ENCODE measurements around the gene PINLYP.

The PINLYP gene

DNA sequence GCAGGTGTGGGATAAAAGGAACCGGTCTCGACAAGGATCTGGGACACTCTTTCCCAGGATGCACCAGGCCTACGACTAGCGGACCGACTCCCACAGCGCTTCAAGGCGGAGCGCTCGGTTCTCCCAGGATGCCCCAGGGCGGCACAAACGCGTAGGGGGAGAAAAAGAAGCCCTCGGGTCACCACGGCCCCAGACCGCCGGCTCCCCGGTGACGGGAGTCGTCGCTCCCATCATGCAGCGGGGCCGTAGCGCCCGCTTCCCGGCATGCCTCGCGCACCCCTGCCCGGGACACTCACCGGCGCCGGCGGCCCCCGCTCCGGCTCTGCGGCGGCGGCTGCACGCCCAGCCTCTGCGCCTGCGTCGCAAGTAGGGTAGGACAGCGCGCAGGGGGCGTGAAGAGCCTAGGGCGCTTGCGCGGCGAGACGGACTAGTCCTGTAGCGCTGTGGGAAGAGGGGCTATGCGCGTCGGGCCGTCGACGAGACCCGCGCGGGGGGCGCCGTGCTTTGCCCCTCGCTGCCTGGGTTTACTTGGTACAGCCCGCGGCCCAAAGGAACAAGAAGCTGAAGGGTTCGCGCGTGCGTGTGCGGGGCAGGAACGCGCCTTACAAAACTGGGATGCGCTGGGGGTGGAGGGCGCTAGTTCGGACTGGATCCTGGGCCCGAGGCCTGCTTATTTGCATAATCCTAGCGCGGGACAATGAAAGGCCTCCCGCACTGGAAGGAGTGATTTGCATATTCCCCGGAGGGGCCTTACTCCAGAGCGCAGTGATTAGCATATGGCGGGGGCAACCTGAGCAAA, 43.9 kb downstream of the PINLYP start, which contains the start of gene ZNF428:
Gene ZNF428, minus strand, starts transcription at position 368 of the 799 bp plus-strand sequence. CDS start 5,325 bp downstream, outside the sequence.
- Histone ChIP-seq H3K9ac (ENCODE audit: low read depth, low read length) (peak within 1 kb of the TSS; percentile 57), H3K9me3 (ENCODE audit: control insufficient read depth, insufficient read depth, low read length) (no peaks in the 10 kb centered on the region), H3K4me1 (ENCODE audit: insufficient read depth, low read length) (peaks cover 5% of the 10 kb centered on the region; the same call in 1 of the 2 replicates), H3K36me3 (ENCODE audit: insufficient read depth, low read length) (no peaks in the 10 kb centered on the region)

- H3K9me3 ChIP-seq (ENCODE audit: control insufficient read depth, insufficient read depth, low read length): no peaks in the 10 kb centered on the region
- peaks cover 7% of the 10 kb centered on the region; the same call in 1 of the 2 replicates for H3K4me1 ChIP-seq (ENCODE audit: insufficient read depth, low read length)
- H3K36me3 ChIP-seq (ENCODE audit: insufficient read depth, low read length): no peaks in the 10 kb centered on the region
- peak overlapping the region; percentile 57 for H3K9ac ChIP-seq (ENCODE audit: low read depth, low read length)
These were observed 44.7 kb downstream of the PINLYP start for GRCh38 chr19:43620061-43621001.

DNA sequence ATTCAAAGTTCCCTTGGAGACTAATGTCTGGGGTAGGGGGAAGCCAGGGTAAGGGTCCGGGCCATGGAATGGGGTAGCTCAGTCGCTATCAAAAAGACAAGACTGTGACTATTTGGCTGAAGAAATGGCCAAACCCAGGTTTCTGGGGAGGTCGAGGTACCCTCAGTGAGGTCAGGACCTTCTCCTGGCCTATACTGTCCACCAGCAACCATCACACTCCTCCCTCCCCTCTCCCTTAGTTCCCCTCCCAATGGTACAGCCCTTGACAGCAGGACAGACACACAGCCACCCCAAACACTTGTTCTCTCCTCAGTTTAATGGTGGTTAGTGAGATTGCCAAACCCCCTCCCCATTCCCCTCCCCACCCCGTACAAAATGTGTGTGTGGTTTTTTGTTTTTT, 46.5 kb downstream of the PINLYP start:
- Histone ChIP-seq H3K9me3 (ENCODE audit: control insufficient read depth, insufficient read depth, low read length) (no peaks in the 10 kb centered on the region), H3K4me1 (ENCODE audit: insufficient read depth, low read length) (peaks cover 7% of the 10 kb centered on the region; the same call in 1 of the 2 replicates), H3K36me3 (ENCODE audit: insufficient read depth, low read length) (no peaks in the 10 kb centered on the region), H3K9ac (ENCODE audit: low read depth, low read length) (no peak overlapping the region)

DNA sequence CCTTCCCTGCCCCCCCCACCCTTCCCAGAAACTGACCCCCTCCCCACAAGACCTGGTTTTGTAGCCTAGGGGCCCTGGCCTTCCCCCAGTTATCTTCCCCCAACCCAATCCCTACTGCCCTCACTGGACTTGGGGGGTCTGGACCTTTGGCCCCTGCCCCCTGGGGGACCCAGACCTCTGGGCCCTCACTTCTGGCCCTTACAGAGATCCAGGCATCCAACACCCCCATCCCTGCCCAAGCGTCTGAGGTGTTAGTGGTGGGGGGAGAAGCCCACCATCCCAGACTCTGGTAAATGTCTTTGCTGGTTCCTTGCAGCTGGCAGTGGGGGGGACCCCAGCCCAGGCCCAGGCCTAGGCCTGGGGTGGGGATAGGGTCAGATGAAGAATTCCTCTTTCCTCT, 47.4 kb downstream of the PINLYP start:
- no peak overlapping the region; the same call in 1 of the 2 replicates for H3K9ac ChIP-seq (ENCODE audit: low read depth, low read length)
- no peaks in the 10 kb centered on the region for H3K9me3 ChIP-seq (ENCODE audit: control insufficient read depth, insufficient read depth, low read length)
- H3K4me1 ChIP-seq (ENCODE audit: insufficient read depth, low read length): peaks cover 7% of the 10 kb centered on the region; the same call in 1 of the 2 replicates
- no peaks in the 10 kb centered on the region for H3K36me3 ChIP-seq (ENCODE audit: insufficient read depth, low read length)

- peaks cover 7% of the 10 kb centered on the region; the same call in 1 of the 2 replicates for H3K4me1 ChIP-seq (ENCODE audit: insufficient read depth, low read length)
- H3K9me3 ChIP-seq (ENCODE audit: control insufficient read depth, insufficient read depth, low read length): no peaks in the 10 kb centered on the region
- no peaks in the 10 kb centered on the region for H3K36me3 ChIP-seq (ENCODE audit: insufficient read depth, low read length)
- H3K9ac ChIP-seq (ENCODE audit: low read depth, low read length): peak overlapping the region; percentile 35; the same call in 1 of the 2 replicates
These were observed 48.5 kb downstream of the PINLYP start for GRCh38 chr19:43623889-43624670.

DNA sequence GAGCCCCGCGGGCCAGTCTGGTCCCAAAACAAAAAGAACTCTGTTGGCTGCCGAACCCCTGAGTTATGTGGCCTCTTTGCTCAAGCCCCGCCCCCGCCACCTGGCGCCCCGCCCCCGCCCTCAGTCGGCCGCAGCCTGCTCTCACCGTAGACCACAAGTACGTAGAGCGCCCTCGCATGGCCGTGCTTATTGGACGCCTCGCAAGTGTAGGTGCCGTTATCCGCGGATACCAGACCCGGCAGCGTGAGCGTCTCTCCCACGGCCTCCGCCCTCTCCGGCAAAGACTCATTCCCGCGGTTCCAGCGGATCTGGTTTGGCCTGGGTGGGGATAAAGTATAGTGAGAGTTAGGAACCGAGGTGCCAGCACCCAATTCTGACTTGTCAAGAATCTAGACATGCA, 49.3 kb downstream of the PINLYP start:
- H3K4me1 ChIP-seq (ENCODE audit: insufficient read depth, low read length): peaks cover 7% of the 10 kb centered on the region; the same call in 1 of the 2 replicates
- H3K36me3 ChIP-seq (ENCODE audit: insufficient read depth, low read length): no peaks in the 10 kb centered on the region
- H3K9me3 ChIP-seq (ENCODE audit: control insufficient read depth, insufficient read depth, low read length): no peaks in the 10 kb centered on the region
- no peak overlapping the region; the same call in 1 of the 2 replicates for H3K9ac ChIP-seq (ENCODE audit: low read depth, low read length)

DNA sequence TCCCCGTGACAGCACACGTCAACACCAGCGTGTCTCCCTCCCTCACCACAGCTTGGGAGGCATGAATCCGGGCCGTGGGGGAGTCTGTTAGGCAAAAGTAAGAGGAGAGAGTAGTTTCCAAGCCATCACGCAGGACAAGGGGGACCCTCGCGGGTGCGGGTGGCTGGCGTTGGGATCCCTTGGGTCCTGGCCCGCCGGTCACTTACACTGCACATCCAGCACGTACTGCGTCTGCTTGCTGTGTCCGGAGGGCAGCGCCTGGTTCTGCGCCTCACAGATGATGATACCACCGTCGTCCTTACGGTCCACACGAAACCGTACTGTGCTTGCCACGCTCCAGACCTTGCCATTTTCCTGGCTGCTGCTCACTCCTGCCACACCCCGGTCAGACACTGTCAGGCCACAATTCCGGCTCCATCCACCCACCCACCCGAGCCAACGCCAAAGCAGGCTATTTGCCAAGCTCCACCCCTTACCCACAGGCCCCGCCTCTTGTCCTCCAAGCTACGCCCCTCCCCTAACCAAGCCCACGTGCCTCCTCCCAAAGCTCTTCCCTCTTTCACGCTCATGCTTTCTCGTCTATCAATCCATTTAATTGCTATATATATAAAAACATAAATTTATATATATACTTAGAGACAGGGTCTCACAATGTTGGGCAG, 50.4 kb downstream of the PINLYP start:
- Histone ChIP-seq H3K9me3 (ENCODE audit: control insufficient read depth, insufficient read depth, low read length) (no peaks in the 10 kb centered on the region), H3K4me1 (ENCODE audit: insufficient read depth, low read length) (peaks cover 7% of the 10 kb centered on the region; the same call in 1 of the 2 replicates), H3K36me3 (ENCODE audit: insufficient read depth, low read length) (no peaks in the 10 kb centered on the region), H3K9ac (ENCODE audit: low read depth, low read length) (peak overlapping the region; percentile 28; the same call in 1 of the 2 replicates)

- H3K9me3 ChIP-seq (ENCODE audit: control insufficient read depth, insufficient read depth, low read length): no peaks in the 10 kb centered on the region
- H3K4me1 ChIP-seq (ENCODE audit: insufficient read depth, low read length): peaks cover 7% of the 10 kb centered on the region; the same call in 1 of the 2 replicates
- H3K36me3 ChIP-seq (ENCODE audit: insufficient read depth, low read length): no peaks in the 10 kb centered on the region
- H3K9ac ChIP-seq (ENCODE audit: low read depth, low read length): peak overlapping the region; percentile 28; the same call in 1 of the 2 replicates
These were observed 51.2 kb downstream of the PINLYP start for GRCh38 chr19:43626838-43627237.

- Histone ChIP-seq H3K9ac (ENCODE audit: low read depth, low read length) (no peak overlapping the region), H3K36me3 (ENCODE audit: insufficient read depth, low read length) (no peaks in the 10 kb centered on the region), H3K4me1 (ENCODE audit: insufficient read depth, low read length) (peaks cover 7% of the 10 kb centered on the region; the same call in 1 of the 2 replicates), H3K9me3 (ENCODE audit: control insufficient read depth, insufficient read depth, low read length) (no peaks in the 10 kb centered on the region)
These were observed 53.2 kb downstream of the PINLYP start for GRCh38 chr19:43628646-43629326.

GRCh38 chr19:43631491-43631890, 55.9 kb downstream of the PINLYP start:
- Histone ChIP-seq H3K36me3 (ENCODE audit: insufficient read depth, low read length) (no peaks in the 10 kb centered on the region), H3K9me3 (ENCODE audit: control insufficient read depth, insufficient read depth, low read length) (no peaks in the 10 kb centered on the region), H3K9ac (ENCODE audit: low read depth, low read length) (no peak overlapping the region), H3K4me1 (ENCODE audit: insufficient read depth, low read length) (peaks cover 10% of the 10 kb centered on the region; the same call in 1 of the 2 replicates)
